GM23338 (cell line): Measurements from ENCODE around the gene IL31.

Experiments used
- CREB1 ChIP-seq: fragments of 250-450 bp; sonication (Bioruptor Pico); IDR thresholded peaks from 2 replicates; pipeline ENCODE4 v1.5.0; 2020; ENCODE audit warnings: low read depth, mild to moderate bottlenecking, moderate library complexity
- CTCF ChIP-seq, 2 experiments: fragments of 200-600 bp in 1 of 2; sonication (generic) in 1 of 2; conservative IDR thresholded peaks; 2 replicates each; pipeline versions ENCODE4 v1.5.1 to v1.6.1; 2016 to 2017; ENCODE audit warnings: antibody characterized with exemption in 2 of 2, low read depth in 2 of 2, mild to moderate bottlenecking in 2 of 2, moderate library complexity in 1 of 2
- ETS1 ChIP-seq: IDR thresholded peaks from 2 replicates; pipeline ENCODE4 v1.6.1; 2016; ENCODE audit warnings: antibody characterized with exemption
- NANOG ChIP-seq: IDR thresholded peaks from 2 replicates; pipeline ENCODE4 v1.6.1; 2016; ENCODE audit warnings: antibody characterized with exemption, borderline replicate concordance
- POLR2AphosphoS5 ChIP-seq: IDR thresholded peaks from 2 replicates; pipeline ENCODE4 v1.6.1; 2016; ENCODE audit warnings: antibody characterized with exemption, low read depth
- REST ChIP-seq: IDR thresholded peaks from one replicate; pipeline ENCODE4 v1.6.1; 2018; ENCODE audit warnings: antibody characterized with exemption; ENCODE audit not compliant: unreplicated experiment

GRCh38 chr12:122126342-122126635 is 47.7 kb downstream of the IL31 start:
- TF ChIP-seq POLR2AphosphoS5 (no peak), CREB1 (CRISPR knock-in tag) (no peak), CTCF (conservative IDR thresholded peaks at IDR 0.05; ENCODE audit: low read depth in 2 of 2) (no peak), ETS1 (no peak), NANOG (no peak), REST (no peak)
